ENCODE measurements around the gene STX12. TPM values are rescaled to one million over a fixed set of nuclear protein-coding genes. Genes with fewer than 3 reads are reported as not detected.
"Not testable (repeated sequence)": the region's sequence is repeated elsewhere in the genome, so short reads cannot be mapped to it uniquely, and the experiment has no call there.

STX12 gene
- total RNA-seq, 1 donor from 2014 or later = 91.9 TPM

- H3K9me3 ChIP-seq = no peaks in the 10 kb centered on the region
- H3K4me1 ChIP-seq = peaks cover 0 to 17% of the 10 kb centered on the region in 2 donors
- H3K36me3 ChIP-seq = no peaks in the 10 kb centered on the region
- DNase-seq (ENCODE audit: low spot score in 2 of 2) = no peak
- H3K27ac ChIP-seq = no peak overlapping the region
- H3K27me3 ChIP-seq = no peaks in the 10 kb centered on the region
- H3K4me3 ChIP-seq = no peak overlapping the region
- intact Hi-C loops (cut with DNase I) = loop anchor here (5.0 kb wide), 1 partner anchor 98 kb away; the partner anchor contains the start of gene IFI6
- TF ChIP-seq CTCF (IDR thresholded peaks at IDR 0.05) = no peak
Measured at GRCh38 chr1:27770293-27770830, 2.7 kb upstream of the STX12 start.

DNA sequence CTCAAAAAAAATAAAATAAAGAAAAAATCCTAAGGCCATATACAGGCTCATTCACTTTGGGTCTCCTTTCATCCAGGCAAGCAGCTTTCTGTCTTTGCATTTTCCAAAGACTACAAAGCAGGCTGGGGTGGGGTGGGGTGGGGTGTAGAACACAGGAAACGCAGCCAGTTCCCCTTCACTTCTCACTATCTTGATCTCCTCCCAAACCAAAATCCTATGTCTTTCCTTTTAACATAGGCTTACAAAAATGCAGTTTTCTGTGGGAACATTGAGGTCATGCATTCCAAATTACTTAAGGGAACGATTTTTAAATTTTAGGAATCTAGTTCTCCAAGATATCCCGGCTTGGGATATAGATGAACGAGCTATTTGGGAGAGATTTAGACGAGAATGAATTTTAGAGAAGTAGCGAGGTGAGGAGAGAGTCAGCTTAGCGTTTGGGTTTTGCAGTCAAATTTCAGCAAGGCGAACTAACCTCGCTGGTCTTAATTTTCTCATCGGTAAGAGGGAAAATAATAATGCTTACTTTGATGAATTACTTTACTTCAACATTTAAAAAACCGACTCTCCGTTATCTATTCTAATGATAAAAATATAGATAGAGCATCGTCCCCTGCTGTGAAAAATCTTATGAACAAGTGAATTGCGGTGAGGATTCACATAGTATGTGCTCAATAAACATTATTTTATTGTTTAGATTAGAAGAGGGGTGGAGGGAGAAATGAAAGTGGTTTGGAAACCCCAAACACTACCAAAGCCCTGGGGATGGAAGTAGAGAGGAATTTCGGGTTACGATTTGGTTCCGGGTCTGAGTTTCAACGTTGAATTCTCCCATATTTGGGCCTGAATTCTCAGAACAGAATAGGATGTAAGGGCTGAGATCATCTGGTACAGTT is 735 bp upstream of the STX12 start:
- peak overlapping the region; percentile 96 to 98 for H3K27ac ChIP-seq
- no peak for TF ChIP-seq CTCF (IDR thresholded peaks at IDR 0.05)
- peak overlapping the region; percentile 75 to 91 for H3K4me3 ChIP-seq
- H3K27me3 ChIP-seq = no peaks in the 10 kb centered on the region
- peaks cover 0 to 2% of the 10 kb centered on the region in 2 donors for H3K36me3 ChIP-seq
- H3K9me3 ChIP-seq = no peaks in the 10 kb centered on the region
- intact Hi-C loops (cut with DNase I) = loop anchor here (2.0 to 5.0 kb wide), 3 partner anchors 100 to 781 kb away; partner anchors contain the start of genes IFI6, MAP3K6 and TRNAU1AP
- no peak for DNase-seq (ENCODE audit: low spot score in 2 of 2)
- H3K4me1 ChIP-seq = peaks cover 0 to 24% of the 10 kb centered on the region in 2 donors

- Histone ChIP-seq H3K4me1 (peaks cover 0 to 24% of the 10 kb centered on the region in 2 donors), H3K36me3 (peaks cover 0 to 4% of the 10 kb centered on the region in 2 donors), H3K27ac (peak overlapping the region; percentile 96 to 98), H3K27me3 (no peaks in the 10 kb centered on the region), H3K9me3 (no peaks in the 10 kb centered on the region), H3K4me3 (peak overlapping the region; percentile 75 to 91)
- DNase-seq (ENCODE audit: low spot score in 2 of 2) = no peak
- no peak for TF ChIP-seq CTCF (IDR thresholded peaks at IDR 0.05)
- intact Hi-C loops (cut with DNase I) = loop anchor here (1.0 to 5.0 kb wide), 6 partner anchors 49 to 779 kb away; partner anchors contain the start of genes FAM76A, IFI6, MAP3K6 and PPP1R8
Measured at GRCh38 chr1:27773826-27774445, 917 bp downstream of the STX12 start.

- peak overlapping the region; percentile 75 to 91 for H3K4me3 ChIP-seq
- no peak for TF ChIP-seq CTCF (IDR thresholded peaks at IDR 0.05)
Measured at GRCh38 chr1:27774654-27775053, 1.6 kb downstream of the STX12 start.

DNA sequence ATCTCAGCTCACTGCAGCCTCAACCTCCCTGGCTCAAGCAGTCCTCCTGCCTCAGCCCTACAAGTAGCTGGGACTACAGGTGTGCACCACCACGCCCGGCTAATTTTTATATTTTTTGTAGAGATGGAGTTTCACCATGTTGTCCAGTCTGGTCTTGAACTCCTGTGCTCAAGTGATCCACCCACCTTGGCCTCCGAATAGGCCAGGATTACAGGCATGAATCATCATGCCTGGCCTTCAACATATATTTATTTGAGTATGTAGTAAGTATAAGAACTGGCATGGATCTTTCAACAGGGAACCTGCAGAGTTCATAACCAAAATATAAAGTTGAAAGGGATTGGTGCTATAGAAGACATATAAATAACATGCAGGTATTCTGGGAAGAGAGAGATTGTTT is 2.3 kb downstream of the STX12 start:
- H3K27ac ChIP-seq; H3K4me3 ChIP-seq; intact Hi-C loops (cut with DNase I); H3K27me3 ChIP-seq; H3K9me3 ChIP-seq; DNase-seq (ENCODE audit: low spot score in 2 of 2); H3K36me3 ChIP-seq: not testable (repeated sequence)
- peaks cover 0 to 24% of the 10 kb centered on the region in 2 donors for H3K4me1 ChIP-seq

More at GRCh38 chr1:27774654-27775053, 1.6 kb downstream of the STX12 start:
- Histone ChIP-seq H3K4me1 (peaks cover 0 to 24% of the 10 kb centered on the region in 2 donors), H3K36me3 (peaks cover 1 to 4% of the 10 kb centered on the region in 2 donors), H3K27ac (peak overlapping the region in 1 of 2 donors; percentile 96), H3K27me3 (no peaks in the 10 kb centered on the region), H3K9me3 (no peaks in the 10 kb centered on the region)
- DNase-seq (ENCODE audit: low spot score in 2 of 2) = no peak
- intact Hi-C loops (cut with DNase I) = loop anchor here (5.0 kb wide), 1 partner anchor 102 kb away; the partner anchor contains the start of gene IFI6

DNA sequence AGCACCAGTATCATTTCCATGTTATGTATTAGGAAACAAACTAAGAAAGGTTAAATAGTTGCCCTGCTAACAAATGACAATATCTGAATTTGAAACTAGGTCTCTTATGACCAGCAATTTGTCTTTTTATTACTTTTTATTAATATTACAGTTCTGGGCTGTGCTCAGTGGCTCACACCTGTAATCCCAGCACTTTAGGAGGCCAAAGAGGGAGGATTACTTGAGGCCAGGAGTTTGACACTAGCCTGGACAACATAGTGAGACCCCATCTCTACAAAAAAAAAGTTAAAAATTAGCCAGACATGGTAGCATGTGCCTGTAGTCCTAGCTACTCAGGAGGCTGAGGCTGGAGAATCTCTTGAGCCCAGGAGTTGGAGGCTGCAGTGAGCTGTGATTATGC is 3.3 kb downstream of the STX12 start:
- H3K9me3 ChIP-seq; H3K4me3 ChIP-seq; DNase-seq (ENCODE audit: low spot score in 2 of 2); intact Hi-C loops (cut with DNase I); H3K36me3 ChIP-seq; H3K27ac ChIP-seq; H3K27me3 ChIP-seq: not testable (repeated sequence)
- H3K4me1 ChIP-seq = peaks cover 0 to 24% of the 10 kb centered on the region in 2 donors
